ENCODE data around the gene FNDC1. TPM values are rescaled to one million over a fixed set of nuclear protein-coding genes. Genes with fewer than 3 reads are reported as not detected.

Gene FNDC1
- total RNA-seq, 1 experiment from 2014 or later: not detected

DNA sequence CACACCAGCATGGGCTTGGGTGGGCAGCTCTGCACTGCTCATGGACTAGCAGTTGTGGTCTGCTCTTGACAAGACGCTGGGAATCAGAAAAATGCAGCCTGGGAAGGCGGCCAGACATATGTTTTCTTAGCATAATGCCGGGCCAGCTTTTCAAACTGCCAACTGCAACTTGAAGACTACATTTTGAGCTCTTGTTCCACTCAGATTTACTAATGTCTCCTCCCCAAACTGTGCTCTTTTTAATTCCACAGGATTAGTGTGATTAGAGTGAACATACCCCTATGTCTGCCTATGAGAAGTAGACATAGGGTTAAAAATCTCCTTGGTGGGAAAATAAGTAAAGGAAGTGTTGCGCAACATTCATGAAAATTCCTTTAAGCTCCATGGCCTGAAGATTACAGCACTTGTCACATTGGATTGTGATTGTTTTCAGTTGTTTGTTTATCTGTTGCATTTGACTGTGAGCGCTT lies 5.3 kb upstream of the FNDC1 start:
- ChIA-PET CTCF (no interaction called here), POLR2A (interaction anchor here (0.5 kb wide), 1 partner anchor 563 kb away, joined by 5 read pairs; the partner anchor contains the start of gene WTAP)
- Mint-ChIP-seq H3K4me1 (ENCODE audit: low read depth, unreplicated experiment) (no peaks in the 10 kb centered on the region), H3K27ac (ENCODE audit: unreplicated experiment) (no peak overlapping the region), H3K36me3 (ENCODE audit: insufficient read depth, unreplicated experiment) (no peaks in the 10 kb centered on the region), H3K4me3 (ENCODE audit: unreplicated experiment) (no peak overlapping the region), H3K9me3 (ENCODE audit: unreplicated experiment) (no peaks in the 10 kb centered on the region), H3K27me3 (ENCODE audit: insufficient read depth, unreplicated experiment) (peaks cover 36% of the 10 kb centered on the region)
- no TSS peak for BruUV-seq (replicated peaks)
- TF ChIP-seq, protein P1, sequence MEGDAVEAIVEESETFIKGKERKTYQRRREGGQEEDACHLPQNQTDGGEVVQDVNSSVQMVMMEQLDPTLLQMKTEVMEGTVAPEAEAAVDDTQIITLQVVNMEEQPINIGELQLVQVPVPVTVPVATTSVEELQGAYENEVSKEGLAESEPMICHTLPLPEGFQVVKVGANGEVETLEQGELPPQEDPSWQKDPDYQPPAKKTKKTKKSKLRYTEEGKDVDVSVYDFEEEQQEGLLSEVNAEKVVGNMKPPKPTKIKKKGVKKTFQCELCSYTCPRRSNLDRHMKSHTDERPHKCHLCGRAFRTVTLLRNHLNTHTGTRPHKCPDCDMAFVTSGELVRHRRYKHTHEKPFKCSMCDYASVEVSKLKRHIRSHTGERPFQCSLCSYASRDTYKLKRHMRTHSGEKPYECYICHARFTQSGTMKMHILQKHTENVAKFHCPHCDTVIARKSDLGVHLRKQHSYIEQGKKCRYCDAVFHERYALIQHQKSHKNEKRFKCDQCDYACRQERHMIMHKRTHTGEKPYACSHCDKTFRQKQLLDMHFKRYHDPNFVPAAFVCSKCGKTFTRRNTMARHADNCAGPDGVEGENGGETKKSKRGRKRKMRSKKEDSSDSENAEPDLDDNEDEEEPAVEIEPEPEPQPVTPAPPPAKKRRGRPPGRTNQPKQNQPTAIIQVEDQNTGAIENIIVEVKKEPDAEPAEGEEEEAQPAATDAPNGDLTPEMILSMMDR (IDR thresholded peaks at IDR 0.05; ENCODE audit: insufficient read depth in 1 of 2, low read depth in 1 of 2, low read length in 1 of 2, severe bottlenecking in 1 of 2, unreplicated experiment in 1 of 2): no peak
- no peaks in the 10 kb centered on the region for H3K4me1 ChIP-seq
- intact Hi-C loops (cut with micrococcal nuclease; ENCODE audit: unreplicated experiment): no loop called here
- H3K9me3 ChIP-seq: no peaks in the 10 kb centered on the region
- H3K4me3 ChIP-seq (ENCODE audit: low read depth, low read length): no peak overlapping the region
- DNase-seq: no peak
- no peaks in the 10 kb centered on the region for H3K27me3 ChIP-seq (replicated peaks; ENCODE audit: control insufficient read depth, insufficient read depth, low read length)
- H3K36me3 ChIP-seq (ENCODE audit: control insufficient read depth, insufficient read depth, low read length): no peaks in the 10 kb centered on the region

DNA sequence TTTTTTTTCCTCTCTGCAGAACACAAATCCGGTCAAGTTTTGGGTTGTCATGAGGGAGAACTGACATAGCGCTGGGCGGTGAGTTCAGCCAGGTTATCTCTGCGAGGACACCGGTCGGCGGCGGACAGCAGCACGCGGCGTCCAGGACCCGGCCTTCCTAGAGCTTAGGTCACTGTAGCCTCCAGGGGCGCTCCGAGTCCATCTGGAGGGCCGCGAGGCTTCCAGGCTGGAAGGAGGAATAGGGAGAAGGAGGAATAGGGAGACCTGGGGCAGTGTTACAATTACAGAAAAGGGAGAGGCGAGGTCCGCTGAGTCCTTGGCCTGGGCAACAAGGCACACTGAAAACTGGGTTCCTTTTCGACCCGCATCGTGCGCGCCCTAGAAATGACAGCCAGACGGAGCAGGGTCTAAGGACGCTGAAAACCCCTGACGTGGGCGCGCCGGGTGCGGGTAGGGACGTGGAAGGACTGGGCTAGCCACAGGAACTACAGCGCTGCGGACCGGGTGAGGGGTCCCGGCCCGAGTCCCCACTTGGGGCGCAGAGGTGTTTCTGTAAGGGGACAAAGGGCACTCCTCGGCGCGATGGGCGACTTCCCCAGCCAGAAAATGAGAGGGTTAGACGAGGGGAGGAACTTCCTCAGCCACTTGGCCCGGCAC lies 536 bp upstream of the FNDC1 start:
- no peak for DNase-seq
- no peaks in the 10 kb centered on the region for H3K4me1 Mint-ChIP-seq (ENCODE audit: low read depth, unreplicated experiment)
- Histone ChIP-seq H3K27me3 (replicated peaks; ENCODE audit: control insufficient read depth, insufficient read depth, low read length) (0 out of 2 replicates have a peak, but pooled peaks cover 2% of the 10 kb centered on the region), H3K36me3 (ENCODE audit: control insufficient read depth, insufficient read depth, low read length) (no peaks in the 10 kb centered on the region), H3K9me3 (no peaks in the 10 kb centered on the region), H3K4me1 (no peaks in the 10 kb centered on the region), H3K4me3 (ENCODE audit: low read depth, low read length) (no peak overlapping the region)
- ChIA-PET CTCF (no interaction called here), POLR2A (no interaction called here)
- peaks cover 40% of the 10 kb centered on the region for H3K27me3 Mint-ChIP-seq (ENCODE audit: insufficient read depth, unreplicated experiment)
- H3K27ac Mint-ChIP-seq (ENCODE audit: unreplicated experiment): no peak overlapping the region
- no peaks in the 10 kb centered on the region for H3K9me3 Mint-ChIP-seq (ENCODE audit: unreplicated experiment)
- TF ChIP-seq, protein P1 (IDR thresholded peaks at IDR 0.05; ENCODE audit: insufficient read depth in 1 of 2, low read depth in 1 of 2, low read length in 1 of 2, severe bottlenecking in 1 of 2, unreplicated experiment in 1 of 2): no peak
- no TSS peak for BruUV-seq (replicated peaks)
- H3K36me3 Mint-ChIP-seq (ENCODE audit: insufficient read depth, unreplicated experiment): no peaks in the 10 kb centered on the region
- no peak overlapping the region for H3K4me3 Mint-ChIP-seq (ENCODE audit: unreplicated experiment)
- intact Hi-C loops (cut with micrococcal nuclease; ENCODE audit: unreplicated experiment): no loop called here

DNA sequence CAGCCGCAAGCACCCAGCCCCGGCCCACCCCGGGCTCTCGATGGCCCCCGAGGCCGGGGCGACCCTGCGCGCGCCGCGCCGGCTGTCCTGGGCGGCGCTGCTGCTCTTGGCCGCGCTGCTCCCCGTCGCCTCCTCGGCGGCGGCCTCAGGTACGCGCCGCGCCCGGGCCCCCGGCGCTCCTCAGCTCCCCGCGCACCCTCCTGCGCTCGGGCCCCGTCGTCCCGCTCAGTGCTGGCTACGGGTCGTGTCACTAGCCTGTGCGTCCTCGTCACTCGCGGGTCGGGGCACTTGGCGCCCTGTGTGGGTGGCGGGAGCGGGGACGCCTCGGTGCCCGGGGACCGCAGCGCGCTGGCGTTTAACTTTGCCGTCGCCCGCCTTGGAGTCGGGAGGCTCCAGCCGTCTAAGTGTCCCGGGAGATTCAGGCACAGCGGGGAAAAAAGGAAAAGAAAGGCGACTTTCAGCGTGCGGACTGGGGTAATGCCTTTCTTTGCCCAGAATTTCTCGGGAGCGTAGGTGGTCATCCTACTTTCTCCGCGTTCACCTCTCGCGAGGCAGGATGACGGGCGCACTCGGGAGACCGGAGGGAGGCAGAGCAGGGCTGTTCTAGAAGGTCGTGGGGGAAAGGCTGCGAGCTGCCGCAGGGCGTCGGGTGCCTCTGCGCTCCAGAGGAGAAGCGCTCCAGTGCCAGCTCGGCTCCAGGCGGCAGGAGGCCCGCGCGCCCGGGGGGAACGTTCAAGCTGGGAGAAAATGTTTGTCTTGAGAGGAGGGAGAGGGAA lies 545 bp downstream of the FNDC1 start:
- H3K27me3 Mint-ChIP-seq (ENCODE audit: insufficient read depth, unreplicated experiment): peaks cover 42% of the 10 kb centered on the region
- H3K27ac Mint-ChIP-seq (ENCODE audit: unreplicated experiment): no peak overlapping the region
- BruUV-seq (replicated peaks): no TSS peak
- CTCF ChIA-PET: no interaction called here
- Histone ChIP-seq H3K9me3 (no peaks in the 10 kb centered on the region), H3K4me3 (ENCODE audit: low read depth, low read length) (no peak overlapping the region), H3K36me3 (ENCODE audit: control insufficient read depth, insufficient read depth, low read length) (no peaks in the 10 kb centered on the region), H3K4me1 (no peaks in the 10 kb centered on the region), H3K27me3 (replicated peaks; ENCODE audit: control insufficient read depth, insufficient read depth, low read length) (0 out of 2 replicates have a peak, but pooled peaks cover 2% of the 10 kb centered on the region)
- POLR2A ChIA-PET: no interaction called here
- no peak for DNase-seq
- no peaks in the 10 kb centered on the region for H3K36me3 Mint-ChIP-seq (ENCODE audit: insufficient read depth, unreplicated experiment)
- intact Hi-C loops (cut with micrococcal nuclease; ENCODE audit: unreplicated experiment): no loop called here
- TF ChIP-seq, protein P1 (IDR thresholded peaks at IDR 0.05; ENCODE audit: insufficient read depth in 1 of 2, low read depth in 1 of 2, low read length in 1 of 2, severe bottlenecking in 1 of 2, unreplicated experiment in 1 of 2): no peak
- H3K4me1 Mint-ChIP-seq (ENCODE audit: low read depth, unreplicated experiment): no peaks in the 10 kb centered on the region
- H3K4me3 Mint-ChIP-seq (ENCODE audit: unreplicated experiment): no peak overlapping the region
- H3K9me3 Mint-ChIP-seq (ENCODE audit: unreplicated experiment): no peaks in the 10 kb centered on the region
